HepG2 (cell line): ENCODE results near the gene C11orf68. TPM values are rescaled to one million over a fixed set of nuclear protein-coding genes. Genes with fewer than 3 reads are reported as not detected.

ENCODE experiments used
- BCL6 ChIP-seq: IDR thresholded peaks from 2 replicates; pipeline ENCODE4 v1.6.1; 2016; ENCODE audit warnings: missing genetic modification reagents, missing compliant biosample characterization
- CHD2 ChIP-seq: IDR thresholded peaks from 2 replicates; pipeline ENCODE4 v1.6.1; 2011; ENCODE audit warnings: low read depth, low read length, improper control_type of control experiment
- FOXC1 ChIP-seq: sonication (generic); formaldehyde crosslinking; IDR thresholded peaks from 2 replicates; pipeline ENCODE4 v1.8.0; 2022; ENCODE audit warnings: mild to moderate bottlenecking, missing genetic modification reagents, borderline replicate concordance
- HMG20A ChIP-seq: IDR thresholded peaks from 2 replicates; pipeline ENCODE4 v1.6.1; 2016; ENCODE audit warnings: borderline replicate concordance
- MTF2 ChIP-seq: sonication (generic); formaldehyde crosslinking; IDR thresholded peaks from 2 replicates; pipeline ENCODE4 v1.5.0; 2020; ENCODE audit warnings: missing genetic modification reagents, borderline replicate concordance
- NAIF1 ChIP-seq: sonication (generic); formaldehyde crosslinking; IDR thresholded peaks from 2 replicates; pipeline ENCODE4 v1.5.0; 2020; ENCODE audit warnings: mild to moderate bottlenecking, missing genetic modification reagents, borderline replicate concordance
- TBP ChIP-seq: sonication (generic); formaldehyde crosslinking; IDR thresholded peaks from 2 replicates; pipeline ENCODE4 v1.5.0; 2020; ENCODE audit warnings: missing genetic modification reagents
- ZNF17 ChIP-seq: sonication (generic); formaldehyde crosslinking; IDR thresholded peaks from 2 replicates; pipeline ENCODE4 v1.5.0; 2020; ENCODE audit warnings: mild to moderate bottlenecking, missing genetic modification reagents
- ZNF550 ChIP-seq: sonication (generic); formaldehyde crosslinking; IDR thresholded peaks from 2 replicates; pipeline ENCODE4 v1.4.0; 2020; ENCODE audit warnings: mild to moderate bottlenecking, missing genetic modification reagents, borderline replicate concordance
- ZNF709 ChIP-seq: sonication (generic); formaldehyde crosslinking; IDR thresholded peaks from 2 replicates; pipeline ENCODE4 v1.5.0; 2020; ENCODE audit warnings: mild to moderate bottlenecking, missing genetic modification reagents
- ZNF850 ChIP-seq: sonication (generic); formaldehyde crosslinking; conservative IDR thresholded peaks from 2 replicates; pipeline ENCODE4 v1.9.0; 2021; ENCODE audit warnings: mild to moderate bottlenecking, missing genetic modification reagents
- polyA plus RNA-seq, 8 experiments: library from polyadenylated mRNA; depleted of rRNA in 3 of 8; stranded (reverse) in 7 of 8; unstranded in 1 of 8; fragments of >200 nt; fragmentation: Illumina TruSeq in 4 of 8; extraction: Trizol in 4 of 8; gene quantifications; 2 replicates each; pipeline versions ENCODE4 v1.2.1 to v1.2.3, GENCODE V29; 2011 to 2016; ENCODE audit warnings: low read depth in 4 of 8, missing spikeins in 1 of 8, mixed read lengths in 1 of 8; ENCODE audit not compliant: insufficient read depth in 1 of 8
- total RNA-seq, 5 experiments: library from RNA; depleted of rRNA; stranded (reverse); fragments of >200 nt; fragmentation: Illumina TruSeq; extraction: Trizol; gene quantifications; 2 replicates each; pipeline ENCODE4 v1.2.3, GENCODE V29; 2016; ENCODE audit warnings: low read depth in 1 of 5
- TF ChIP-seq, protein P1 (sequence below): sonication (generic); formaldehyde crosslinking; IDR thresholded peaks from 2 replicates; pipeline ENCODE4 v1.4.0; 2020; ENCODE audit warnings: mild to moderate bottlenecking, missing genetic modification reagents
- TF ChIP-seq, protein P2 (sequence below): sonication (generic); formaldehyde crosslinking; IDR thresholded peaks from 2 replicates; pipeline ENCODE4 v1.4.0; 2020; ENCODE audit warnings: missing genetic modification reagents, borderline replicate concordance
- TF ChIP-seq, protein P3 (sequence below): sonication (generic); formaldehyde crosslinking; conservative IDR thresholded peaks from 2 replicates; pipeline ENCODE4 v1.4.0; 2020; ENCODE audit warnings: missing genetic modification reagents
- TF ChIP-seq, protein P4 (sequence below): sonication (generic); formaldehyde crosslinking; IDR thresholded peaks from 2 replicates; pipeline ENCODE4 v1.4.0; 2020; ENCODE audit warnings: low read depth, mild to moderate bottlenecking, missing genetic modification reagents
- TF ChIP-seq, protein P5 (sequence below): sonication (generic); formaldehyde crosslinking; IDR thresholded peaks from 2 replicates; pipeline ENCODE4 v1.5.0; 2020; ENCODE audit warnings: missing genetic modification reagents

C11orf68 gene
- total and polyA plus RNA-seq, 2 of the 13 experiments (the other 11 are each of a cell fraction or from before 2014, with no cell fraction given), result 8.4 to 28.3 TPM

DNA sequence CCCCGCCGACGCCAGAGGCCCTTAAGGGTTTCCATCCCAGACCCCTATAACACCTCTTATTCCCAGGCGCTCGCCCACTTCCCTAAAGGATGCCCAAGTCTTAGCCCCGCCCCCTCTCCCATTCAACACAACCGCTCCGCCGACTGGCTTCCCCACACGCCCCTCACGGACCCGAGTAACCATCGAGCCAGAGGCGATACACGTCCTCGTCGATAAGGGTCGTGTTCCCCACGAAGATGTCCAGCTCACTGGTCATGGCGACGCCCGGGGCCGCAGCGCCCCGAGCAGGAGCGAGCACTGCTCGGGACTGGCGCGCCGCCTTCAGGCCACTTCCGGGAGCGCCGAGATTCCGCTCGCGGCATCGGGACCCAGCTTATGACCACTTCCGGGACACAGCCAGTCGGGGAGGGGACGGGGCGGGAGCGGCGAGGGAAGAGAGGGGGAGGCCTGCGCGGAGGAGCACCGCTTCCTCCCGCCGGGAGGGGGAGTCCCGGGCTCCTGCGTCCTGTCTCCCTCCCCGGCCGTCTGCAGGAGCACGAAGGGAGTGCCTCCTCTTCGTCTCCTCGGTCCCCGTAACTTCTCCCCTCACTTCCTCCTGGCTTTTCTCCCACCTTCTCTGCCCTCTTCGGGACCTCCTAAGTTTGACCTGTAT lies 30.6 kb downstream of the C11orf68 start, which contains the start of gene FIBP (continued):
- TF ChIP-seq, protein P1, sequence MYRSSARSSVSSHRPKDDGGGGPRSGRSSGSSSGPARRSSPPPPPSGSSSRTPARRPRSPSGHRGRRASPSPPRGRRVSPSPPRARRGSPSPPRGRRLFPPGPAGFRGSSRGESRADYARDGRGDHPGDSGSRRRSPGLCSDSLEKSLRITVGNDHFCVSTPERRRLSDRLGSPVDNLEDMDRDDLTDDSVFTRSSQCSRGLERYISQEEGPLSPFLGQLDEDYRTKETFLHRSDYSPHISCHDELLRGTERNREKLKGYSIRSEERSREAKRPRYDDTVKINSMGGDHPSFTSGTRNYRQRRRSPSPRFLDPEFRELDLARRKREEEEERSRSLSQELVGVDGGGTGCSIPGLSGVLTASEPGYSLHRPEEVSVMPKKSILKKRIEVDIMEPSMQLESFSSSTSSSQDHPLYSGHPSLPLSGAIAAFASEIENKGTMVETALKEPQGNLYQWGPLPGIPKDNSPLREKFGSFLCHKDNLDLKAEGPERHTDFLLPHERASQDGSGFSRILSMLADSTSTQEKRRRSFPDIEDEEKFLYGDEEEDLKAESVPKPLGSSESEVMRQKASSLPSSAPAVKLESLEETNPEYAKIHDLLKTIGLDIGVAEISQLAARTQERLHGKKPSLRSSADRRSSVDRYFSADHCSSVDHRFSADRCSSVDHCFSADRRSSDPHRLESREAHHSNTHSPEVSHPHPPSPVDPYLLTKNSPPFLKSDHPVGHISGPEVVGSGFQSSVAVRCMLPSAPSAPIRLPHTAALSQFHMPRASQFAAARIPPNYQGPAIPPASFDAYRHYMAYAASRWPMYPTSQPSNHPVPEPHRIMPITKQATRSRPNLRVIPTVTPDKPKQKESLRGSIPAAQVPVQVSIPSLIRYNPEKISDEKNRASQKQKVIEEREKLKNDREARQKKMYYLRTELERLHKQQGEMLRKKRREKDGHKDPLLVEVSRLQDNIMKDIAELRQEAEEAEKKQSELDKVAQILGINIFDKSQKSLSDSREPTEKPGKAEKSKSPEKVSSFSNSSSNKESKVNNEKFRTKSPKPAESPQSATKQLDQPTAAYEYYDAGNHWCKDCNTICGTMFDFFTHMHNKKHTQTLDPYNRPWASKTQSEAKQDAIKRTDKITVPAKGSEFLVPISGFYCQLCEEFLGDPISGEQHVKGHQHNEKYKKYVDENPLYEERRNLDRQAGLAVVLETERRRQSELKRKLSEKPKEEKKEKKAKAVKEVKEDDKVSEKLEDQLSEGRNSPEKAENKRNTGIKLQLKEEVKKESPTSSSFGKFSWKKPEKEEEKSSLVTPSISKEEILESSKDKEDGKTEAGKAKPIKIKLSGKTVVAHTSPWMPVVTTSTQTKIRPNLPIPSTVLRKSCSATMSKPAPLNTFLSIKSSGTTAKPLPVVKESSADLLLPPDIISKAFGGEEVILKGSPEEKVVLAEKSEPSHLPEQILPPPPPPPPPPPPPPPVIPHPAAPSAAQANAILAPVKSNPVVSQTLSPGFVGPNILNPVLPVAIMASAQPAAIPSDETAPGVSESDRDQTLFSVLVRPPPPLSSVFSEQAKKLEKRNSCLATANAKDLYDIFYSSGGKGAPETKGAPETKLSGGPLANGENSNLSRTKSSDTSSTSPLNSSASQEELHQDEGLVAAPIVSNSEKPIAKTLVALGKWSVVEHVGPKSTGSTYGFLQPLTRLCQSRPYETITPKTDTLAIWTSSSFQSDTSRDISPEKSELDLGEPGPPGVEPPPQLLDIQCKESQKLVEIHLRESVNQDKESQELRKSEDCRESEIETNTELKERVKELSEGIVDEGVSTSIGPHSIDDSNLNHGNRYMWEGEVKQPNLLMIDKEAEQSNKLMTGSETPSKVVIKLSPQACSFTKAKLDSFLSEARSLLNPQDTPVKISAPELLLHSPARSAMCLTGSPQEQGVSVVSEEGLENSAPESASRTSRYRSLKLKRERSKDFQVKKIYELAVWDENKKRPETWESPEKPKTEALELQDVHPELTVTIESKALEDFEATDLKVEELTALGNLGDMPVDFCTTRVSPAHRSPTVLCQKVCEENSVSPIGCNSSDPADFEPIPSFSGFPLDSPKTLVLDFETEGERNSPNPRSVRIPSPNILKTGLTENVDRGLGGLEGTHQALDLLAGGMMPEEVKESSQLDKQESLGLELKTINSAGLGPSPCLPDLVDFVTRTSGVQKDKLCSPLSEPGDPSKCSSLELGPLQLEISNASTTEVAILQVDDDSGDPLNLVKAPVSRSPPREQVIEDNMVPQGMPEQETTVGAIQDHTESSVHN (CRISPR knock-in tag), result no peak
- TF ChIP-seq ZNF550 (CRISPR knock-in tag) (no peak), ZNF17 (CRISPR knock-in tag) (no peak), MTF2 (CRISPR knock-in tag) (peak; percentile 96), FOXC1 (CRISPR knock-in tag) (peak; percentile 92), ZNF850 (CRISPR knock-in tag) (no peak; the same call in 1 of the 2 replicates), BCL6 (CRISPR knock-in tag) (peak; percentile 35; the same call in 1 of the 2 replicates), TBP (no peak), CHD2 (peak; percentile 56; the same call in 1 of the 2 replicates), HMG20A (CRISPR knock-in tag) (no peak), NAIF1 (CRISPR knock-in tag) (no peak), ZNF709 (CRISPR knock-in tag) (no peak; the same call in none of the 2 replicates)
- TF ChIP-seq, protein P2, sequence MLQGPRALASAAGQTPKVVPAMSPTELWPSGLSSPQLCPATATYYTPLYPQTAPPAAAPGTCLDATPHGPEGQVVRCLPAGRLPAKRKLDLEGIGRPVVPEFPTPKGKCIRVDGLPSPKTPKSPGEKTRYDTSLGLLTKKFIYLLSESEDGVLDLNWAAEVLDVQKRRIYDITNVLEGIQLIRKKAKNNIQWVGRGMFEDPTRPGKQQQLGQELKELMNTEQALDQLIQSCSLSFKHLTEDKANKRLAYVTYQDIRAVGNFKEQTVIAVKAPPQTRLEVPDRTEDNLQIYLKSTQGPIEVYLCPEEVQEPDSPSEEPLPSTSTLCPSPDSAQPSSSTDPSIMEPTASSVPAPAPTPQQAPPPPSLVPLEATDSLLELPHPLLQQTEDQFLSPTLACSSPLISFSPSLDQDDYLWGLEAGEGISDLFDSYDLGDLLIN (CRISPR knock-in tag), result no peak
- TF ChIP-seq, protein P3, sequence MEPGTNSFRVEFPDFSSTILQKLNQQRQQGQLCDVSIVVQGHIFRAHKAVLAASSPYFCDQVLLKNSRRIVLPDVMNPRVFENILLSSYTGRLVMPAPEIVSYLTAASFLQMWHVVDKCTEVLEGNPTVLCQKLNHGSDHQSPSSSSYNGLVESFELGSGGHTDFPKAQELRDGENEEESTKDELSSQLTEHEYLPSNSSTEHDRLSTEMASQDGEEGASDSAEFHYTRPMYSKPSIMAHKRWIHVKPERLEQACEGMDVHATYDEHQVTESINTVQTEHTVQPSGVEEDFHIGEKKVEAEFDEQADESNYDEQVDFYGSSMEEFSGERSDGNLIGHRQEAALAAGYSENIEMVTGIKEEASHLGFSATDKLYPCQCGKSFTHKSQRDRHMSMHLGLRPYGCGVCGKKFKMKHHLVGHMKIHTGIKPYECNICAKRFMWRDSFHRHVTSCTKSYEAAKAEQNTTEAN, result 0 out of 2 replicates have a peak, but pooled peaks have one; percentile 10
- TF ChIP-seq, protein P4, sequence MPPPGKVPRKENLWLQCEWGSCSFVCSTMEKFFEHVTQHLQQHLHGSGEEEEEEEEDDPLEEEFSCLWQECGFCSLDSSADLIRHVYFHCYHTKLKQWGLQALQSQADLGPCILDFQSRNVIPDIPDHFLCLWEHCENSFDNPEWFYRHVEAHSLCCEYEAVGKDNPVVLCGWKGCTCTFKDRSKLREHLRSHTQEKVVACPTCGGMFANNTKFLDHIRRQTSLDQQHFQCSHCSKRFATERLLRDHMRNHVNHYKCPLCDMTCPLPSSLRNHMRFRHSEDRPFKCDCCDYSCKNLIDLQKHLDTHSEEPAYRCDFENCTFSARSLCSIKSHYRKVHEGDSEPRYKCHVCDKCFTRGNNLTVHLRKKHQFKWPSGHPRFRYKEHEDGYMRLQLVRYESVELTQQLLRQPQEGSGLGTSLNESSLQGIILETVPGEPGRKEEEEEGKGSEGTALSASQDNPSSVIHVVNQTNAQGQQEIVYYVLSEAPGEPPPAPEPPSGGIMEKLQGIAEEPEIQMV (CRISPR knock-in tag), result no peak
- TF ChIP-seq, protein P5, sequence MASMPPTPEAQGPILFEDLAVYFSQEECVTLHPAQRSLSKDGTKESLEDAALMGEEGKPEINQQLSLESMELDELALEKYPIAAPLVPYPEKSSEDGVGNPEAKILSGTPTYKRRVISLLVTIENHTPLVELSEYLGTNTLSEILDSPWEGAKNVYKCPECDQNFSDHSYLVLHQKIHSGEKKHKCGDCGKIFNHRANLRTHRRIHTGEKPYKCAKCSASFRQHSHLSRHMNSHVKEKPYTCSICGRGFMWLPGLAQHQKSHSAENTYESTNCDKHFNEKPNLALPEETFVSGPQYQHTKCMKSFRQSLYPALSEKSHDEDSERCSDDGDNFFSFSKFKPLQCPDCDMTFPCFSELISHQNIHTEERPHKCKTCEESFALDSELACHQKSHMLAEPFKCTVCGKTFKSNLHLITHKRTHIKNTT, result no peak
